HS-27A (cell line): ENCODE measurements around the gene EME1.
"Not testable (repeated sequence)": the region's sequence is repeated elsewhere in the genome, so short reads cannot be mapped to it uniquely, and the experiment has no call there.

Experiments used
- DNase-seq: peaks from one replicate; pipeline ENCODE4 v3.0.0-alpha.2; 2012; ENCODE audit warnings: low read depth, missing footprints

EME1 gene

GRCh38 chr17:50426472-50426782 is 53.4 kb downstream of the EME1 start:
- no peak for DNase-seq

DNA sequence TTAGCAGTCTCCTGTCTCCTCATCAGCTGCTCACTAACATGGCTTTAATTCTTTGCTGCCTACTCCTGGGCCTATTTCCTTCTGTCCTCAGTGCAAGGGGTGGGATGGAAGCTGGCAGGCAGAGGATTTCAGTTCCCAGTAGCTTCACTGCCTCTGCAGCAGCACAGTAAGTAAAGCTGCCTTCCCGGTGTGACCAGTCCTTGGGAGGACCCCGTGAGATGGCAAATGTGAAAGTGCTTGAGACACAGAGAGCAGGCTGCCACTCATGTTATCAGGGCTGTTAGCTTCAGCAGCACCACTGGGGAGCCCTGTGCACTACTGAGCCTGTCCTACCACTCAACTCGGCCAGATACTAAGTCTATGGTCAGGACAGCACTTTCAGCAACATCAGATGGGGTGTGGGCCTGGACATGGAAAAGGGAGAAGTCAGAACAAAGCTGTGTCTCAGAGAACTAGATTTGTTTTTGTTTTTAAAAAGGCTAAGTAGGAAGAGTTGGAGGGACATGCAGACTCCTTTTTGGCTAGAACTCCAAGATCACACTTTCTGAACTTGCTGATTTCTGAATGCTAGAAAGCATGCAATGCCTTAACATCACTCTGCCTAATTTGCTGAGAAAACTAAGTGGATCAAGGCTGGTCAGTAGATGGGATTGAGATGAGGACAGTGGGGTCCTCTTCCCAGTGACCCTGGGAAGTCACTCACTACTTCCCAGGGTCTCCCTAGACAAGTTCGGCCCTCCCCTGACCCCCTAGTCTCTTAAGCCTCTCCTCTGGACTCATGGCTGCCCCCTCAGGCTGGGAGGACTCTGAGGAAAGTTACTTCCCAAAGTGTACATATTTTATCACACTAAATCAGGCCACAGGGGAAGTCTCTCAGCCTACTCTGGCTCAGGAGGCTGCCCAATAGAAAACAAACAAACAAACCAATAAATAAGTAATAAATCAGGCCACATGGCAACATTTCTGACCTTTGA is 54.1 kb downstream of the EME1 start:
- no peak for DNase-seq

DNA sequence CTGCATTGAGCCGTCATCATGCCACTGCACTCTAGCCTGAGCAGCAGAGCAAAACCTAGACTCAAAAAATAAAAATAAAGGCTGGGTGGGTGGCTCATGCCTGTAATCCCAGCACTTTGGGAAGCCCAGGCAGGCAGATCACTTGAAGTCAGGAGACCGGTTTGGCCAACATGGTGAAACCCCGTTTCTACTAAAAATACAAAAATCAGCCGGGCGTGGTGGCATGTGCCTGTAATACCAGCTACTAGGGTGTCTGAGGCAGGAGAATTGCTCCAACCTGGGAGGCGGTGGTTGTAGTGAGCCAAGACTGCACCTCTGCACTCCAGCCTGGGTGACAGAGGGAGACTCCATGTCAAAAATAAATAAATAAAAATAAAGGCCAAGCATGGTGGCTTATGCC is 55.1 kb downstream of the EME1 start:
- DNase-seq = not testable (repeated sequence)

DNA sequence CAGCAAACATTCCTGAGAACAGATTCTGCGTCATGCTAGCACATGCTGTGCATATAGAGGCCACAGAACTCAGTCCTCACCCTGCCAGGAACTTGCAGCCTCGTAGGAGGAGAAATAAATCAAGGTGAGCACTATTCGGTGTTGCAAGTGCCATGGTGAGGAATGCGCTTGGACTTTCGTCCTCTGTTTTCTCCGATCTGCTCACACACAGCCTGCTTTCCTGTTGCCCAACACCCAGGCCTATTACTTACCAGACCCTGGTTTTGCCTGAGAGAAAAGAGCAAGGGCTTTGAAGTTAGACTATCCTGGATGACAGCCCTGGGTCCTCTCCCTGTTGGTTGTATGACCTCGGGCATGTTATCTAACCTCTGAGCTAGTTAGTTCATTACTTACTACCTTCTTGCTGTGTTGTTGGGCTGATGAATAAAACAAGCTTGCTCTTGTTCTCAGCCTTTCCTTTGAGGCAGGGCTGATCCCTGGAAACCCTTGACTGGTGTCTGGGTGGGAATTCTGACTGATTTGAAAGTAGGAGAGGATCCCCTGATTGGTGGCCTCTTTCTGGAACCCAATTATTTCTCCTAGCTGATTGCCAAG is 55.9 kb downstream of the EME1 start:
- DNase-seq = no peak

DNA sequence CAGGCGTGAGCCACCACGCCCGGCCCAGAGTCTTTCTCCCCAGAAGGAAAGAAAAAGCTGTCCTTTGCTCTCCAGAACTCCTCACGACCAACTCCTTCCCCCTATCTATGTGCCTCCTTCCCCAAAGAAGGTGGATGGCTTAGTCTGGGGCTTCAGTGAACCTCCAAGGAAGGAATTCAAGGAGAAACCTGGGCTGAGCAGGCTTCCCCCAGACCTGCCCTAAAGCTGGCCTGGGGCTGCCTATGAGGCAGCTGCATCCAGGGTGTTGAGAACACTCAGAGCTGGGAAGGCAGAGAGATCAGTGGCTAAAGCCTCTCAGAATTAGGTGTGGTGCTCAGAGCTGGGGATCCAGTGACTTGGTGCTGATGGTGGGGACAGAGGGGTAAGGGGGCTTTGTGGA is 56.8 kb downstream of the EME1 start:
- no peak for DNase-seq
